Astrocyte (in vitro differentiated cells and primary cell): ENCODE data around the gene DIDO1.

Source experiments
- EZH2 ChIP-seq: IDR thresholded peaks from 2 replicates; pipeline ENCODE4 v1.6.1; 2012; ENCODE audit warnings: mild to moderate bottlenecking, low read length, inconsistent platforms; ENCODE audit not compliant: insufficient read depth
- TF ChIP-seq, protein P1 (sequence below): IDR thresholded peaks from 2 replicates; pipeline ENCODE4 v1.5.1; 2011; ENCODE audit warnings: low read depth, mild to moderate bottlenecking, inconsistent platforms, low read length, moderate library complexity; ENCODE audit not compliant: insufficient read depth

- TF ChIP-seq, protein P1, sequence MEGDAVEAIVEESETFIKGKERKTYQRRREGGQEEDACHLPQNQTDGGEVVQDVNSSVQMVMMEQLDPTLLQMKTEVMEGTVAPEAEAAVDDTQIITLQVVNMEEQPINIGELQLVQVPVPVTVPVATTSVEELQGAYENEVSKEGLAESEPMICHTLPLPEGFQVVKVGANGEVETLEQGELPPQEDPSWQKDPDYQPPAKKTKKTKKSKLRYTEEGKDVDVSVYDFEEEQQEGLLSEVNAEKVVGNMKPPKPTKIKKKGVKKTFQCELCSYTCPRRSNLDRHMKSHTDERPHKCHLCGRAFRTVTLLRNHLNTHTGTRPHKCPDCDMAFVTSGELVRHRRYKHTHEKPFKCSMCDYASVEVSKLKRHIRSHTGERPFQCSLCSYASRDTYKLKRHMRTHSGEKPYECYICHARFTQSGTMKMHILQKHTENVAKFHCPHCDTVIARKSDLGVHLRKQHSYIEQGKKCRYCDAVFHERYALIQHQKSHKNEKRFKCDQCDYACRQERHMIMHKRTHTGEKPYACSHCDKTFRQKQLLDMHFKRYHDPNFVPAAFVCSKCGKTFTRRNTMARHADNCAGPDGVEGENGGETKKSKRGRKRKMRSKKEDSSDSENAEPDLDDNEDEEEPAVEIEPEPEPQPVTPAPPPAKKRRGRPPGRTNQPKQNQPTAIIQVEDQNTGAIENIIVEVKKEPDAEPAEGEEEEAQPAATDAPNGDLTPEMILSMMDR: no peak
- no peak for TF ChIP-seq EZH2
Observed at GRCh38 chr20:62944746-62945145, 18.4 kb upstream of the DIDO1 start.
